Adrenal gland (tissue), 5 donors: ENCODE results near the gene BCORL1.

ENCODE experiments used
- CTCF ChIP-seq, 6 experiments: fragments of 450-650 bp in 4 of 6; fragments of 200-600 bp in 2 of 6; sonication (generic) in 1 of 6; IDR thresholded peaks; 1 replicate in 5 of 6; 2 replicates in 1 of 6; pipeline versions ENCODE4 v1.5.1 to v1.8.0; 2016 to 2021; ENCODE audit warnings: antibody characterized with exemption in 6 of 6, mild to moderate bottlenecking in 2 of 6, moderate library complexity in 1 of 6
- POLR2A ChIP-seq, 2 donors: fragments of 450-650 bp; IDR thresholded peaks; one replicate each; pipeline ENCODE4 v1.6.1; 2017; ENCODE audit warnings: antibody characterized with exemption in 2 of 2, mild to moderate bottlenecking in 2 of 2, moderate library complexity in 1 of 2
- donor health status: DM: no; HTN: no; CAD: no.

GRCh38 chrX:130081421-130082045 is 99.1 kb downstream of the BCORL1 start:
- no peak for TF ChIP-seq CTCF (IDR thresholded peaks at IDR 0.05)
- no peak for TF ChIP-seq POLR2A (IDR thresholded peaks at IDR 0.05)
